WTC11 (cell line): ENCODE measurements around the gene DPP10. TPM values are rescaled to one million over a fixed set of nuclear protein-coding genes. Genes with fewer than 3 reads are reported as not detected.
A peak's percentile ranks its signal among the peaks of the same experiment; 100 is the strongest.

Experiments
- ATAC-seq: fragments of 200-7000 bp; cut with Tn5 transposase; 2 replicates; pipeline ENCODE4 v1.10.0; 2021; ENCODE audit warnings: mild to moderate bottlenecking, moderate library complexity
- CTCF ChIA-PET: fragments of 300-600 bp; sonication (Branson Sonifier 250); formaldehyde crosslinking; loops from one replicate; lab custom pipeline; 2021; ENCODE audit warnings: antibody characterized with exemption; lab: Charles Lee
- POLR2A ChIA-PET: fragments of 350-600 bp; sonication (Branson Sonifier 250); formaldehyde crosslinking; loops from one replicate; lab custom pipeline; 2021; ENCODE audit warnings: antibody characterized with exemption; lab: Charles Lee
- DNase-seq: peaks from one replicate; pipeline ENCODE4 v3.0.0; 2021; ENCODE audit warnings: low spot score
- H3K27ac Mint-ChIP-seq: 2 replicates; pipeline ENCODE4 v1.8.0; 2021; ENCODE audit warnings: mixed read lengths
- H3K27me3 Mint-ChIP-seq: 2 replicates; pipeline ENCODE4 v1.8.0; 2021; ENCODE audit warnings: low read depth, mild to moderate bottlenecking, moderate library complexity, mixed read lengths
- H3K36me3 Mint-ChIP-seq: 2 replicates; pipeline ENCODE4 v1.8.0; 2021; ENCODE audit warnings: mixed read lengths
- H3K4me1 Mint-ChIP-seq: 2 replicates; pipeline ENCODE4 v1.8.0; 2022; ENCODE audit warnings: mixed read lengths
- H3K4me3 Mint-ChIP-seq: 2 replicates; pipeline ENCODE4 v1.8.0; 2021; ENCODE audit warnings: mild to moderate bottlenecking, moderate library complexity, mixed read lengths
- H3K9me3 Mint-ChIP-seq: 2 replicates; pipeline ENCODE4 v1.8.0; 2021; ENCODE audit warnings: mixed read lengths
- CREB1 ChIP-seq: sonication (generic); formaldehyde crosslinking; IDR thresholded peaks from 2 replicates; pipeline ENCODE4 v1.8.0; 2023; ENCODE audit warnings: mild to moderate bottlenecking, missing genetic modification reagents
- ESRRA ChIP-seq: sonication (generic); formaldehyde crosslinking; IDR thresholded peaks from 2 replicates; pipeline ENCODE4 v1.8.1; 2022; ENCODE audit warnings: mild to moderate bottlenecking, missing genetic modification reagents, borderline replicate concordance
- FOXJ3 ChIP-seq: sonication (generic); formaldehyde crosslinking; IDR thresholded peaks from 2 replicates; pipeline ENCODE4 v1.9.0; 2021; ENCODE audit warnings: missing genetic modification reagents, mild to moderate bottlenecking, borderline replicate concordance
- GRHL2 ChIP-seq: fragments of 250-450 bp; sonication (Bioruptor Pico); IDR thresholded peaks from 2 replicates; pipeline ENCODE4 v1.8.0; 2022; ENCODE audit warnings: mild to moderate bottlenecking, moderate library complexity; ENCODE audit not compliant: insufficient replicate concordance, severe bottlenecking
- HMGA2 ChIP-seq: fragments of 250-450 bp; sonication (Bioruptor Pico); IDR thresholded peaks from 2 replicates; pipeline ENCODE4 v1.4.0; 2021; ENCODE audit warnings: mild to moderate bottlenecking, moderate library complexity
- JUN ChIP-seq: sonication (generic); formaldehyde crosslinking; IDR thresholded peaks from 2 replicates; pipeline ENCODE4 v1.8.0; 2023; ENCODE audit warnings: mild to moderate bottlenecking, missing genetic modification reagents
- NR3C1 ChIP-seq: sonication (generic); formaldehyde crosslinking; conservative IDR thresholded peaks from 2 replicates; pipeline ENCODE4 v1.8.1; 2023; ENCODE audit warnings: low read depth, mild to moderate bottlenecking, missing genetic modification reagents
- RELA ChIP-seq: sonication (generic); formaldehyde crosslinking; IDR thresholded peaks from 2 replicates; pipeline ENCODE4 v1.8.1; 2022; ENCODE audit warnings: missing genetic modification reagents, mild to moderate bottlenecking, borderline replicate concordance
- ZNF138 ChIP-seq: sonication (generic); formaldehyde crosslinking; conservative IDR thresholded peaks from 2 replicates; pipeline ENCODE4 v1.8.1; 2022; ENCODE audit warnings: mild to moderate bottlenecking, moderate library complexity, missing genetic modification reagents
- ZNF263 ChIP-seq: sonication (generic); formaldehyde crosslinking; IDR thresholded peaks from 2 replicates; pipeline ENCODE4 v1.8.1; 2022; ENCODE audit warnings: low read depth, mild to moderate bottlenecking, moderate library complexity, missing genetic modification reagents
- ZNF423 ChIP-seq: fragments of 250-450 bp; sonication (Bioruptor Pico); IDR thresholded peaks from 2 replicates; pipeline ENCODE4 v2.1.2; 2022; ENCODE audit warnings: mild to moderate bottlenecking, moderate library complexity
- total RNA-seq: library from RNA; stranded (reverse); gene quantifications from 3 replicates; pipeline ENCODE4 v1.2.3, GENCODE V29; 2021
- TF ChIP-seq, protein P1 (sequence below): sonication (generic); formaldehyde crosslinking; IDR thresholded peaks from 2 replicates; pipeline ENCODE4 v1.8.0; 2023; ENCODE audit warnings: missing genetic modification reagents
- TF ChIP-seq, protein P2 (sequence below): sonication (generic); formaldehyde crosslinking; IDR thresholded peaks from 2 replicates; pipeline ENCODE4 v1.8.0; 2022; ENCODE audit warnings: missing genetic modification reagents
- TF ChIP-seq, protein P3 (sequence below): fragments of 250-450 bp; sonication (Bioruptor Pico); IDR thresholded peaks from 2 replicates; pipeline ENCODE4 v1.8.0; 2021; ENCODE audit warnings: mild to moderate bottlenecking
- TF ChIP-seq, protein P4 (sequence below): sonication (generic); formaldehyde crosslinking; IDR thresholded peaks from 2 replicates; pipeline ENCODE4 v1.8.0; 2023; ENCODE audit warnings: missing genetic modification reagents, mild to moderate bottlenecking, borderline replicate concordance
- TF ChIP-seq, protein P5 (sequence below): sonication (generic); formaldehyde crosslinking; IDR thresholded peaks from 2 replicates; pipeline ENCODE4 v1.8.1; 2022; ENCODE audit warnings: low read depth, missing genetic modification reagents, borderline replicate concordance
- TF ChIP-seq, protein P6 (sequence below): sonication (generic); formaldehyde crosslinking; IDR thresholded peaks from 2 replicates; pipeline ENCODE4 v1.8.1; 2023; ENCODE audit warnings: mild to moderate bottlenecking, moderate library complexity, missing genetic modification reagents
- TF ChIP-seq, protein P7 (sequence below): sonication (generic); formaldehyde crosslinking; conservative IDR thresholded peaks from 2 replicates; pipeline ENCODE4 v1.8.1; 2022; ENCODE audit warnings: mild to moderate bottlenecking, missing genetic modification reagents

The DPP10 gene
- total RNA-seq, 1 experiment from 2014 or later = 4.0 TPM

DNA sequence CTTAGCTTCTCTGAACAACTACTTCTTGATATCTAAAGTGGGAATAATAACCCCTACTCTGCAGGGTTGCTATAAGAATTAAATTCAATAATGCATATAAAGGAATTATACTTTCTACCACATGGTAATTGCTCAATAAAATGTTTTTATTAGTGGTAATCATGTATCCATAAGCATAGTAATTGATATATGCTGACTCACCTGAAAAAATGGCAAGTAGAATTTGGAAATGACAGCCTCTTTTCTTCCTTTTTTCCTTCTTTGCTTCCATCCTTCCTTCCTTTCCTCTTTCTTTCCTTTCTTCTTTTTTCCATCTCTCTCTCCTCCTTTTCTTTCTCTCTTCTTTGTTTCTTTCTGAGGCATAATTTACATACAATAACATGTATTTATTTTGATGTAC, 65.3 kb downstream of the DPP10 start (continued):
- TF ChIP-seq, protein P1, sequence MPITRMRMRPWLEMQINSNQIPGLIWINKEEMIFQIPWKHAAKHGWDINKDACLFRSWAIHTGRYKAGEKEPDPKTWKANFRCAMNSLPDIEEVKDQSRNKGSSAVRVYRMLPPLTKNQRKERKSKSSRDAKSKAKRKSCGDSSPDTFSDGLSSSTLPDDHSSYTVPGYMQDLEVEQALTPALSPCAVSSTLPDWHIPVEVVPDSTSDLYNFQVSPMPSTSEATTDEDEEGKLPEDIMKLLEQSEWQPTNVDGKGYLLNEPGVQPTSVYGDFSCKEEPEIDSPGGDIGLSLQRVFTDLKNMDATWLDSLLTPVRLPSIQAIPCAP (CRISPR knock-in tag) = no peak
- no peak for TF ChIP-seq ZNF423 (CRISPR knock-in tag)
- TF ChIP-seq, protein P2, sequence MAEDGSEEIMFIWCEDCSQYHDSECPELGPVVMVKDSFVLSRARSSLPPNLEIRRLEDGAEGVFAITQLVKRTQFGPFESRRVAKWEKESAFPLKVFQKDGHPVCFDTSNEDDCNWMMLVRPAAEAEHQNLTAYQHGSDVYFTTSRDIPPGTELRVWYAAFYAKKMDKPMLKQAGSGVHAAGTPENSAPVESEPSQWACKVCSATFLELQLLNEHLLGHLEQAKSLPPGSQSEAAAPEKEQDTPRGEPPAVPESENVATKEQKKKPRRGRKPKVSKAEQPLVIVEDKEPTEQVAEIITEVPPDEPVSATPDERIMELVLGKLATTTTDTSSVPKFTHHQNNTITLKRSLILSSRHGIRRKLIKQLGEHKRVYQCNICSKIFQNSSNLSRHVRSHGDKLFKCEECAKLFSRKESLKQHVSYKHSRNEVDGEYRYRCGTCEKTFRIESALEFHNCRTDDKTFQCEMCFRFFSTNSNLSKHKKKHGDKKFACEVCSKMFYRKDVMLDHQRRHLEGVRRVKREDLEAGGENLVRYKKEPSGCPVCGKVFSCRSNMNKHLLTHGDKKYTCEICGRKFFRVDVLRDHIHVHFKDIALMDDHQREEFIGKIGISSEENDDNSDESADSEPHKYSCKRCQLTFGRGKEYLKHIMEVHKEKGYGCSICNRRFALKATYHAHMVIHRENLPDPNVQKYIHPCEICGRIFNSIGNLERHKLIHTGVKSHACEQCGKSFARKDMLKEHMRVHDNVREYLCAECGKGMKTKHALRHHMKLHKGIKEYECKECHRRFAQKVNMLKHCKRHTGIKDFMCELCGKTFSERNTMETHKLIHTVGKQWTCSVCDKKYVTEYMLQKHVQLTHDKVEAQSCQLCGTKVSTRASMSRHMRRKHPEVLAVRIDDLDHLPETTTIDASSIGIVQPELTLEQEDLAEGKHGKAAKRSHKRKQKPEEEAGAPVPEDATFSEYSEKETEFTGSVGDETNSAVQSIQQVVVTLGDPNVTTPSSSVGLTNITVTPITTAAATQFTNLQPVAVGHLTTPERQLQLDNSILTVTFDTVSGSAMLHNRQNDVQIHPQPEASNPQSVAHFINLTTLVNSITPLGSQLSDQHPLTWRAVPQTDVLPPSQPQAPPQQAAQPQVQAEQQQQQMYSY (CRISPR knock-in tag) = no peak
- TF ChIP-seq FOXJ3 (CRISPR knock-in tag) = no peak
- TF ChIP-seq, protein P3, sequence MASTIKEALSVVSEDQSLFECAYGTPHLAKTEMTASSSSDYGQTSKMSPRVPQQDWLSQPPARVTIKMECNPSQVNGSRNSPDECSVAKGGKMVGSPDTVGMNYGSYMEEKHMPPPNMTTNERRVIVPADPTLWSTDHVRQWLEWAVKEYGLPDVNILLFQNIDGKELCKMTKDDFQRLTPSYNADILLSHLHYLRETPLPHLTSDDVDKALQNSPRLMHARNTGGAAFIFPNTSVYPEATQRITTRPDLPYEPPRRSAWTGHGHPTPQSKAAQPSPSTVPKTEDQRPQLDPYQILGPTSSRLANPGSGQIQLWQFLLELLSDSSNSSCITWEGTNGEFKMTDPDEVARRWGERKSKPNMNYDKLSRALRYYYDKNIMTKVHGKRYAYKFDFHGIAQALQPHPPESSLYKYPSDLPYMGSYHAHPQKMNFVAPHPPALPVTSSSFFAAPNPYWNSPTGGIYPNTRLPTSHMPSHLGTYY (CRISPR knock-in tag) = no peak
- no peak for TF ChIP-seq RELA (CRISPR knock-in tag)

DNA sequence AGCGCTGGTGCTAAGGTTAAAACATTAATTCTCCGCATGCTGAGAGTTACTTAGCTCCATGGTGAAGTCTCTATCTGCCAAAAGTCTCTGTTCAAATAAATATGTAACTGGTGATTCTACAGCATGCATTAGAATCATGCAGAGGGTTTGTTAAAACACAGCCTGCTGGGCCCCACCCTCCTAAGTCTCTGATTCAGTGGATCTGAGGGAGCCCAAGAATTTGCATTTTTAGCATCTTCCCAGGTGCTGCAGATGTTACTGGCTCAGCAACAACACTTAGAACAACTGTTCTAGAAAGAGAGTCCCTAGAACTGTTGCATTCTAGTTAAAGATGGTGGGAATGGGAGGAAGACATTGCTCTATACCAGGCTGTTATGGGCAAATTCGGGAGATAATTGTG, 73.4 kb downstream of the DPP10 start:
- peaks cover 10% of the 10 kb centered on the region for H3K4me1 Mint-ChIP-seq
- peak; percentile 71 for ATAC-seq
- H3K27me3 Mint-ChIP-seq = peaks cover 10% of the 10 kb centered on the region; the same call in 1 of the 2 replicates
- TF ChIP-seq, protein P4, sequence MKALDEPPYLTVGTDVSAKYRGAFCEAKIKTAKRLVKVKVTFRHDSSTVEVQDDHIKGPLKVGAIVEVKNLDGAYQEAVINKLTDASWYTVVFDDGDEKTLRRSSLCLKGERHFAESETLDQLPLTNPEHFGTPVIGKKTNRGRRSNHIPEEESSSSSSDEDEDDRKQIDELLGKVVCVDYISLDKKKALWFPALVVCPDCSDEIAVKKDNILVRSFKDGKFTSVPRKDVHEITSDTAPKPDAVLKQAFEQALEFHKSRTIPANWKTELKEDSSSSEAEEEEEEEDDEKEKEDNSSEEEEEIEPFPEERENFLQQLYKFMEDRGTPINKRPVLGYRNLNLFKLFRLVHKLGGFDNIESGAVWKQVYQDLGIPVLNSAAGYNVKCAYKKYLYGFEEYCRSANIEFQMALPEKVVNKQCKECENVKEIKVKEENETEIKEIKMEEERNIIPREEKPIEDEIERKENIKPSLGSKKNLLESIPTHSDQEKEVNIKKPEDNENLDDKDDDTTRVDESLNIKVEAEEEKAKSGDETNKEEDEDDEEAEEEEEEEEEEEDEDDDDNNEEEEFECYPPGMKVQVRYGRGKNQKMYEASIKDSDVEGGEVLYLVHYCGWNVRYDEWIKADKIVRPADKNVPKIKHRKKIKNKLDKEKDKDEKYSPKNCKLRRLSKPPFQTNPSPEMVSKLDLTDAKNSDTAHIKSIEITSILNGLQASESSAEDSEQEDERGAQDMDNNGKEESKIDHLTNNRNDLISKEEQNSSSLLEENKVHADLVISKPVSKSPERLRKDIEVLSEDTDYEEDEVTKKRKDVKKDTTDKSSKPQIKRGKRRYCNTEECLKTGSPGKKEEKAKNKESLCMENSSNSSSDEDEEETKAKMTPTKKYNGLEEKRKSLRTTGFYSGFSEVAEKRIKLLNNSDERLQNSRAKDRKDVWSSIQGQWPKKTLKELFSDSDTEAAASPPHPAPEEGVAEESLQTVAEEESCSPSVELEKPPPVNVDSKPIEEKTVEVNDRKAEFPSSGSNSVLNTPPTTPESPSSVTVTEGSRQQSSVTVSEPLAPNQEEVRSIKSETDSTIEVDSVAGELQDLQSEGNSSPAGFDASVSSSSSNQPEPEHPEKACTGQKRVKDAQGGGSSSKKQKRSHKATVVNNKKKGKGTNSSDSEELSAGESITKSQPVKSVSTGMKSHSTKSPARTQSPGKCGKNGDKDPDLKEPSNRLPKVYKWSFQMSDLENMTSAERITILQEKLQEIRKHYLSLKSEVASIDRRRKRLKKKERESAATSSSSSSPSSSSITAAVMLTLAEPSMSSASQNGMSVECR = no peak
- no peak for TF ChIP-seq ZNF263 (CRISPR knock-in tag)
- no peak for TF ChIP-seq ESRRA
- no peak for TF ChIP-seq HMGA2 (CRISPR knock-in tag)
- no peak for TF ChIP-seq GRHL2 (CRISPR knock-in tag)
- no peak for TF ChIP-seq ZNF423 (CRISPR knock-in tag)
- TF ChIP-seq, all 79 proteins: peak for 0
- peaks cover 40% of the 10 kb centered on the region for H3K9me3 Mint-ChIP-seq
- ChIA-PET CTCF (no interaction called here), POLR2A (no interaction called here)
- peaks cover 19% of the 10 kb centered on the region for H3K36me3 Mint-ChIP-seq
- no peak overlapping the region for H3K4me3 Mint-ChIP-seq
- H3K27ac Mint-ChIP-seq = no peak overlapping the region
- DNase-seq = no peak

DNA sequence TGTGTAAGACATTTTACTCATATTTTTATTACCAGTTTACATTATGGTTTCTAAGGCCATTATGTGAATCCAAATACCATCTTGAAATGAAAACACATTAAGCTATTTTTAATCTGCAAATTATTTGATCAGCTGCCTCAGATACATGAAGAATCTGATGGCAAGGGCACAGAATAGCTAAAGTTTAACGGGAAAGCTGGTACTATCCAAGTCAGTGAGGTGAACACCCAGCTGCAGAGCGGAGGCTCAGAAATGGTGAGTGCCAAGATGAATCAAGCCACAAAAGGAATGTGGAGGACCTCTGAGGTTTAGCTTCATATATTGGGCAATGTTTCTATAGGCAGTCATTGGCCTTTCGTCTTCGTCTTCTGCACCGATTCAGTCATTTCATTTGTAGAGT, 75.1 kb downstream of the DPP10 start:
- DNase-seq (no peak), ATAC-seq (no peak)
- peaks cover 14% of the 10 kb centered on the region for H3K36me3 Mint-ChIP-seq
- H3K27ac Mint-ChIP-seq = no peak overlapping the region
- no peak overlapping the region for H3K4me3 Mint-ChIP-seq
- peaks cover 10% of the 10 kb centered on the region for H3K4me1 Mint-ChIP-seq
- CTCF ChIA-PET = no interaction called here
- H3K9me3 Mint-ChIP-seq = peaks cover 35% of the 10 kb centered on the region
- peaks cover 10% of the 10 kb centered on the region; the same call in 1 of the 2 replicates for H3K27me3 Mint-ChIP-seq
- POLR2A ChIA-PET = no interaction called here
- TF ChIP-seq NR3C1 (CRISPR knock-in tag) = no peak
- TF ChIP-seq, protein P5, sequence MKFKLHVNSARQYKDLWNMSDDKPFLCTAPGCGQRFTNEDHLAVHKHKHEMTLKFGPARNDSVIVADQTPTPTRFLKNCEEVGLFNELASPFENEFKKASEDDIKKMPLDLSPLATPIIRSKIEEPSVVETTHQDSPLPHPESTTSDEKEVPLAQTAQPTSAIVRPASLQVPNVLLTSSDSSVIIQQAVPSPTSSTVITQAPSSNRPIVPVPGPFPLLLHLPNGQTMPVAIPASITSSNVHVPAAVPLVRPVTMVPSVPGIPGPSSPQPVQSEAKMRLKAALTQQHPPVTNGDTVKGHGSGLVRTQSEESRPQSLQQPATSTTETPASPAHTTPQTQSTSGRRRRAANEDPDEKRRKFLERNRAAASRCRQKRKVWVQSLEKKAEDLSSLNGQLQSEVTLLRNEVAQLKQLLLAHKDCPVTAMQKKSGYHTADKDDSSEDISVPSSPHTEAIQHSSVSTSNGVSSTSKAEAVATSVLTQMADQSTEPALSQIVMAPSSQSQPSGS (CRISPR knock-in tag) = no peak
- no peak for TF ChIP-seq ZNF138 (CRISPR knock-in tag)
- TF ChIP-seq JUN (CRISPR knock-in tag) = no peak
- TF ChIP-seq, protein P6, sequence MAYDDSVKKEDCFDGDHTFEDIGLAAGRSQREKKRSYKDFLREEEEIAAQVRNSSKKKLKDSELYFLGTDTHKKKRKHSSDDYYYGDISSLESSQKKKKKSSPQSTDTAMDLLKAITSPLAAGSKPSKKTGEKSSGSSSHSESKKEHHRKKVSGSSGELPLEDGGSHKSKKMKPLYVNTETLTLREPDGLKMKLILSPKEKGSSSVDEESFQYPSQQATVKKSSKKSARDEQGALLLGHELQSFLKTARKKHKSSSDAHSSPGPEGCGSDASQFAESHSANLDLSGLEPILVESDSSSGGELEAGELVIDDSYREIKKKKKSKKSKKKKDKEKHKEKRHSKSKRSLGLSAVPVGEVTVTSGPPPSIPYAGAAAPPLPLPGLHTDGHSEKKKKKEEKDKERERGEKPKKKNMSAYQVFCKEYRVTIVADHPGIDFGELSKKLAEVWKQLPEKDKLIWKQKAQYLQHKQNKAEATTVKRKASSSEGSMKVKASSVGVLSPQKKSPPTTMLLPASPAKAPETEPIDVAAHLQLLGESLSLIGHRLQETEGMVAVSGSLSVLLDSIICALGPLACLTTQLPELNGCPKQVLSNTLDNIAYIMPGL = no peak
- TF ChIP-seq, protein P7, sequence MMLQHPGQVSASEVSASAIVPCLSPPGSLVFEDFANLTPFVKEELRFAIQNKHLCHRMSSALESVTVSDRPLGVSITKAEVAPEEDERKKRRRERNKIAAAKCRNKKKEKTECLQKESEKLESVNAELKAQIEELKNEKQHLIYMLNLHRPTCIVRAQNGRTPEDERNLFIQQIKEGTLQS (CRISPR knock-in tag) = no peak
- TF ChIP-seq, protein P3 (CRISPR knock-in tag) = no peak
- TF ChIP-seq CREB1 = no peak
- TF ChIP-seq ZNF263 (CRISPR knock-in tag) = no peak
